ENCODE measurements around the gene LIN37. TPM values are rescaled to one million over a fixed set of nuclear protein-coding genes. Genes with fewer than 3 reads are reported as not detected.
A peak's percentile ranks its signal among the peaks of the same experiment; 100 is the strongest.
"Not testable (repeated sequence)": the region's sequence is repeated elsewhere in the genome, so short reads cannot be mapped to it uniquely, and the experiment has no call there.

Gene LIN37
- total and polyA plus RNA-seq, 3 donors from 2014 or later = 24.8 to 30.2 (median 30.2) TPM

- intact Hi-C loops (cut with DNase I; ENCODE audit: low total_unique reads) = no loop called here
- no peak for TF ChIP-seq CTCF (IDR thresholded peaks at IDR 0.05)
- no peak for TF ChIP-seq POLR2A (IDR thresholded peaks at IDR 0.05)
- Histone ChIP-seq H3K27me3 (no peaks in the 10 kb centered on the region), H3K36me3 (ENCODE audit: low read depth, missing control alignments) (no peaks in the 10 kb centered on the region), H3K4me1 (no peaks in the 10 kb centered on the region), H3K9me3 (no peaks in the 10 kb centered on the region), H3K4me3 (no peak overlapping the region), H3K27ac (no peak overlapping the region)
- WGBS, 2 donors = 82 to 83% methylated on average over 7 to 8 of the region's 8 CpGs
- DNase-seq = no peak
Measured at GRCh38 chr19:35792888-35793287, 44.5 kb downstream of the LIN37 start.

- intact Hi-C loops (cut with DNase I; ENCODE audit: low total_unique reads) = no loop called here
- Histone ChIP-seq H3K9me3 (no peaks in the 10 kb centered on the region), H3K36me3 (ENCODE audit: low read depth, missing control alignments) (no peaks in the 10 kb centered on the region), H3K4me1 (no peaks in the 10 kb centered on the region), H3K27me3 (no peaks in the 10 kb centered on the region), H3K27ac (no peak overlapping the region), H3K4me3 (no peak overlapping the region)
- no peak for TF ChIP-seq CTCF (IDR thresholded peaks at IDR 0.05)
- no peak for TF ChIP-seq POLR2A (IDR thresholded peaks at IDR 0.05)
- 83 to 89% methylated on average over 7 of the region's 7 CpGs for WGBS, 2 donors
- no peak for DNase-seq
Measured at GRCh38 chr19:35793381-35794165, 45.2 kb downstream of the LIN37 start.

GRCh38 chr19:35795564-35795963 is 47.2 kb downstream of the LIN37 start:
- H3K4me3 ChIP-seq; H3K27ac ChIP-seq; DNase-seq; H3K4me1 ChIP-seq; H3K27me3 ChIP-seq; intact Hi-C loops (cut with DNase I; ENCODE audit: low total_unique reads); H3K36me3 ChIP-seq (ENCODE audit: low read depth, missing control alignments); H3K9me3 ChIP-seq: not testable (repeated sequence)
- 93 to 100% methylated on average over 1 of the region's 1 CpG for WGBS, 2 donors

- H3K4me1 ChIP-seq = no peaks in the 10 kb centered on the region
- no peak for TF ChIP-seq POLR2A (IDR thresholded peaks at IDR 0.05)
- no peak for TF ChIP-seq CTCF (IDR thresholded peaks at IDR 0.05)
- DNase-seq = no peak
- H3K27ac ChIP-seq = no peak overlapping the region
- peak overlapping the region in 1 of 2 donors; percentile 4 for H3K4me3 ChIP-seq
- intact Hi-C loops (cut with DNase I; ENCODE audit: low total_unique reads) = no loop called here
- H3K36me3 ChIP-seq (ENCODE audit: low read depth, missing control alignments) = no peaks in the 10 kb centered on the region
- no peaks in the 10 kb centered on the region for H3K9me3 ChIP-seq
- H3K27me3 ChIP-seq = no peaks in the 10 kb centered on the region
- 8 to 17% methylated on average over 37 to 39 of the region's 39 CpGs for WGBS, 2 donors
Measured at GRCh38 chr19:35796645-35797542, 48.5 kb downstream of the LIN37 start.

GRCh38 chr19:35797663-35798062 is 49.3 kb downstream of the LIN37 start:
- Histone ChIP-seq H3K27ac (no peak overlapping the region), H3K4me3 (peak overlapping the region in 1 of 2 donors; percentile 4), H3K36me3 (ENCODE audit: low read depth, missing control alignments) (no peaks in the 10 kb centered on the region), H3K4me1 (no peaks in the 10 kb centered on the region), H3K9me3 (no peaks in the 10 kb centered on the region), H3K27me3 (no peaks in the 10 kb centered on the region)
- WGBS, 2 donors = 6 to 21% methylated on average over 2 to 15 of the region's 15 CpGs
- DNase-seq = peak; percentile 40
- TF ChIP-seq CTCF (IDR thresholded peaks at IDR 0.05) = no peak
- TF ChIP-seq POLR2A (IDR thresholded peaks at IDR 0.05) = no peak
- intact Hi-C loops (cut with DNase I; ENCODE audit: low total_unique reads) = no loop called here

All from testis (tissue), 3 donors.